Measurements from ENCODE around the gene RYK. TPM values are rescaled to one million over a fixed set of nuclear protein-coding genes. Genes with fewer than 3 reads are reported as not detected.

The RYK gene
- total RNA-seq, 4 donors from 2014 or later = 92.7 to 133 (median 115) TPM

GRCh38 chr3:134242649-134243617, 7.7 kb downstream of the RYK start:
- Histone ChIP-seq H3K27ac (peak overlapping the region in 3 of 4 donors; percentile 26 to 52 (median 38)), H3K36me3 (no peaks in the 10 kb centered on the region), H3K4me1 (peaks cover 6 to 84% (median 11%) of the 10 kb centered on the region in 3 donors), H3K27me3 (no peaks in the 10 kb centered on the region), H3K9me3 (no peaks in the 10 kb centered on the region), H3K4me3 (no peak overlapping the region)
- WGBS, 2 donors (ENCODE audit: low coverage in 1 of 2) = 90 to 92% methylated on average over 2 to 3 of the region's 3 CpGs
- TF ChIP-seq EP300 (IDR thresholded peaks at IDR 0.05) = no peak
- TF ChIP-seq POLR2AphosphoS5 (IDR thresholded peaks at IDR 0.05) = no peak
- no peak for TF ChIP-seq CTCF (IDR thresholded peaks at IDR 0.05)
- TF ChIP-seq POLR2A (IDR thresholded peaks at IDR 0.05) = no peak
- ATAC-seq = peak; percentile 79

DNA sequence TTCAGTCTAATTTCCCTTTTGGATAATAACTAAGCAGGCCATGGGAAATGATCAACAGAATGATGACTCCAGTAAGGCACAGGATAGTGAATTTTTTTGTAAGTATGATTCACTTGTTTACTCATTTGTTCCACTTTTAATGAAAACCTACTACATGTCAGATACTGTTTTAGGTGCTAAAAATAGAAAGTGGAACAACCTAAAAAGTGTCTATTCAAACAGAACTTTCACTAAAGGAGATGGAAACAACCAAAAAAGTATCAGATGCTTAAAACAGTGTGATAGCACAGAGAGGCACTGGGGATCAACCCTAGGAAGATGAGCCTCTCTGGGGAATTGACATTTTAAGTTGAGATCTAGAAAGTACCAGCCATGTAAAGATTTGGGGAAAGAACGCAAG, 11.1 kb downstream of the RYK start:
- TF ChIP-seq CTCF (IDR thresholded peaks at IDR 0.05) (no peak), POLR2A (IDR thresholded peaks at IDR 0.05) (no peak), EP300 (IDR thresholded peaks at IDR 0.05) (no peak), POLR2AphosphoS5 (IDR thresholded peaks at IDR 0.05) (no peak)
- no peak for ATAC-seq
- H3K27me3 ChIP-seq = no peaks in the 10 kb centered on the region
- WGBS, 2 donors (ENCODE audit: low coverage in 1 of 2) = 82 to 86% methylated on average over 1 of the region's 1 CpG
- H3K9me3 ChIP-seq = no peaks in the 10 kb centered on the region
- no peaks in the 10 kb centered on the region for H3K36me3 ChIP-seq
- H3K27ac ChIP-seq = peak overlapping the region in 3 of 4 donors; percentile 18 to 74 (median 49)
- peaks cover 29 to 89% (median 35%) of the 10 kb centered on the region in 3 donors for H3K4me1 ChIP-seq
- H3K4me3 ChIP-seq = no peak overlapping the region

DNA sequence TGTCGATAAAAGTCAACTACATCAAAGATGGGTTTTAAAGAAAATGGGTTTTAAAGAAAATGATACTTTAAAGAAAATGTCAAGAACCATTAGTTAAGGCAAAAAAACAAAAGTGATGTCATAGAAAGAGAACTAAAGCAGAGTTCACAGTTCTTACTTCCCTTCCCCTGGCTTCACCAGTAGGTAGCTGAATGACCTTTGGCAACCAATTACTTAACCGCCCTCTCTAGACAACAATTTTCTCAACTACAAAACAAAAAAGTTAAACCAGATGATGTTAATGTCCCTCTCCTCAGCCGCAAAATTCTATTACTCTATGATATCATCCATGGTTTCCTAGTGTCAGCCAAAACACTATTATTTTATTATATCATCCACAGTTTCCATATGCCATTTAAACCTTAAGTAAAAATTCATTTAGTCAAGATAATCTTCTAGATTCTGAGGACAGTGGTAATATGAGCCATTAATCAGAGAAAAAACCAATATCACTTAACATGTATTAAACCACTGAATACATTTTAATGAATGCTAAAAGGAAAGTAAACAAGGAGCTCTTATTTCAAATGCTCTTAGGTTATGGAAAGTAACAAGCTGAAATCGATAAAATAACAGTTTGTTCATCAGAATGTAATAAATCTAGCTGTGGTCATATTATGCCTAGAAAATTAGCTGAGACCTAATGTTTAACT, 13.1 kb downstream of the RYK start:
- no peaks in the 10 kb centered on the region for H3K9me3 ChIP-seq
- peaks cover 31 to 93% (median 45%) of the 10 kb centered on the region in 3 donors for H3K4me1 ChIP-seq
- 56 to 57% methylated on average over 4 of the region's 4 CpGs for WGBS, 2 donors (ENCODE audit: low coverage in 1 of 2)
- TF ChIP-seq CTCF (IDR thresholded peaks at IDR 0.05) (no peak), POLR2AphosphoS5 (IDR thresholded peaks at IDR 0.05) (no peak), EP300 (IDR thresholded peaks at IDR 0.05) (no peak), POLR2A (IDR thresholded peaks at IDR 0.05) (no peak)
- no peak overlapping the region for H3K4me3 ChIP-seq
- no peak for ATAC-seq
- peak overlapping the region; percentile 56 to 74 (median 66) for H3K27ac ChIP-seq
- no peaks in the 10 kb centered on the region for H3K27me3 ChIP-seq
- H3K36me3 ChIP-seq = no peaks in the 10 kb centered on the region

- Histone ChIP-seq H3K4me3 (no peak overlapping the region), H3K27me3 (no peaks in the 10 kb centered on the region), H3K4me1 (peaks cover 31 to 92% (median 47%) of the 10 kb centered on the region in 3 donors), H3K9me3 (no peaks in the 10 kb centered on the region), H3K27ac (peak overlapping the region; percentile 63 to 77 (median 72)), H3K36me3 (no peaks in the 10 kb centered on the region)
- WGBS, 2 donors (ENCODE audit: low coverage in 1 of 2) = 16 to 27% methylated on average over 3 of the region's 3 CpGs
- TF ChIP-seq EP300 (IDR thresholded peaks at IDR 0.05) (no peak), POLR2AphosphoS5 (IDR thresholded peaks at IDR 0.05) (peak; percentile 25), CTCF (IDR thresholded peaks at IDR 0.05) (no peak), POLR2A (IDR thresholded peaks at IDR 0.05) (no peak)
- ATAC-seq = no peak
Measured at GRCh38 chr3:134236505-134237170, 14.0 kb downstream of the RYK start.

Measured in gastroesophageal sphincter (tissue), 4 donors.